ENCODE data around the gene FAM161A. TPM values are rescaled to one million over a fixed set of nuclear protein-coding genes. Genes with fewer than 3 reads are reported as not detected.

Gene FAM161A
- total RNA-seq, 6 experiments from 2014 or later: 1.2 to 2.2 (median 1.7) TPM

- TF ChIP-seq CTCF (IDR thresholded peaks at IDR 0.05): no peak
- H3K36me3 Mint-ChIP-seq (ENCODE audit: low read depth): no peaks in the 10 kb centered on the region
- no peak overlapping the region for H3K4me3 Mint-ChIP-seq
Measured at GRCh38 chr2:61786876-61787275, 67.0 kb downstream of the FAM161A start.

DNA sequence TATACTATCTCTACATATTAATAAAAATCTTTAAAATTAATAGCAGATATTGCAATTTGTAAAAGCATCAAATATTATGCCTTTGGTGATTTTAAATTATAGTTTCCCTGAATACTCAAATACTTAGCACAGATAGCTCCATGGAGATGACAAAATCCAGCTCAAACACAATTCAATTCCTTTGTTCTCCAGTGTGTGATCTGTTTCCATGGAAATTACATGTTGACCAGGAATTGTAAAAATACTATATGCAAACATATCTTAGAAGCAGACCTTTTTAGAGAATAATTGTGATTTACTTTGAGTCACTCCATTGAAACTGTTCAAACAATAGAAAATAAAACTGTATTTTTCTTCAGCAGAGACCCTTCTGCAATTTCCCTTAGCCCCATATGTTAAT lies 68.3 kb downstream of the FAM161A start:
- H3K4me3 Mint-ChIP-seq: no peak overlapping the region
- H3K27ac Mint-ChIP-seq: no peak overlapping the region
- no peak for TF ChIP-seq CTCF (IDR thresholded peaks at IDR 0.05)
- no peak for DNase-seq
- peaks cover 9% of the 10 kb centered on the region for H3K27me3 Mint-ChIP-seq (ENCODE audit: insufficient read depth)
- H3K9me3 Mint-ChIP-seq: peaks cover 3% of the 10 kb centered on the region
- H3K4me1 Mint-ChIP-seq (ENCODE audit: low read depth): no peaks in the 10 kb centered on the region
- no peaks in the 10 kb centered on the region for H3K36me3 Mint-ChIP-seq (ENCODE audit: low read depth)

More at GRCh38 chr2:61786876-61787275, 67.0 kb downstream of the FAM161A start:
- Mint-ChIP-seq H3K27ac (no peak overlapping the region), H3K4me1 (ENCODE audit: low read depth) (no peaks in the 10 kb centered on the region; the same call in 1 of the 2 replicates), H3K9me3 (peaks cover 3% of the 10 kb centered on the region), H3K27me3 (ENCODE audit: insufficient read depth) (peaks cover 12% of the 10 kb centered on the region)
- no peak for DNase-seq

DNA sequence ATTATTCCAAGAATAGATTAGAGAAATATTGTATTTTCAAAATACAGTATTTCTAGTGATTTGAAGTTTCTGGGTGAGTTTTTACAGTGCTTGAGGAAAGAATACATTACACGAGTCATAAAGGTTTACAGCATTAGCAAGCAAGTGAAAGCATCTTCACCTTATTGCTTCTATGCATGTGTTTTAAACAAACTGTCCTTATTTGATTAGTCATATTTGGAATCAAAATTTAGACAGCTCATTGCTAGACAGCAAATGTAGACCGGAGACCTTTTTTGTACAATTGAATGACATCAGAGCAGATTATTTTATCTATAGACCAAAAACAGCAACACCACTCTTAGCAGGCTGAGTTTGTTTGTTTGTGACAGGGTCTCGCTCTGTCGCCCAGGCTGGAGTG lies 69.2 kb downstream of the FAM161A start:
- Mint-ChIP-seq H3K9me3 (peaks cover 3% of the 10 kb centered on the region), H3K27ac (no peak overlapping the region), H3K36me3 (ENCODE audit: low read depth) (no peaks in the 10 kb centered on the region), H3K4me1 (ENCODE audit: low read depth) (no peaks in the 10 kb centered on the region), H3K27me3 (ENCODE audit: insufficient read depth) (peaks cover 7% of the 10 kb centered on the region), H3K4me3 (no peak overlapping the region)
- no peak for DNase-seq
- TF ChIP-seq CTCF (IDR thresholded peaks at IDR 0.05): no peak

DNA sequence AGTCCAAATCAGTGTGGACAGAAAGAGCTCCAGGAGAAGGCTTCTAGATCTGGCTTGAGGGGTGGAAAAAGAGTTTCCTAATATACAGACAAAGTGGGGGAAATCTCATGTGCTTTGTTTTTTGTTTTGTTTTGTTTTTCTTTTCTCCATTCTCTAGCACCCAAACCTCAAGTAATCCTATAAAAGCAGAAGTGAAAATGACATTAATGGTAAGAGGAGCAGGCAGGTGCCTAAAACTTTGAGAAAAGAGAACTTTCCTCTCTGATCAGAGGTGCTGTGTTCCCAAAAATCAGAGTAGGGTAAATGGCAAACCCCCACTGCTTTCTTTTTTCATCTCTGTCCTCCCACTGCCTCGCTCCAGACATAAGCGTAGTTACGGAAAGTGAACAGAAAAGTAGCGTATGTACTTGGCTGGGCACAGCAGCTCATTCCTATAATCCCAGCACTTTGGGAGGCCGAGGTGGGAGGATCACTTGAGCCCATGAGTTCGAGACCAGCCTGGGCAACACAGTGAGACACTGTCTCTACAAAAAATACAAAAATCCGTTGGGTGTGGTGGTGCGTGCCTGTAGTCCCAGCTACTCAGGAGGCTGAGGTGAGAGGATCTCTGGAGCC lies 77.8 kb downstream of the FAM161A start:
- Mint-ChIP-seq H3K27me3 (ENCODE audit: insufficient read depth) (peaks cover 4% of the 10 kb centered on the region), H3K36me3 (ENCODE audit: low read depth) (no peaks in the 10 kb centered on the region), H3K9me3 (no peaks in the 10 kb centered on the region), H3K27ac (no peak overlapping the region), H3K4me3 (no peak overlapping the region), H3K4me1 (ENCODE audit: low read depth) (peaks cover 1% of the 10 kb centered on the region)
- TF ChIP-seq CTCF (IDR thresholded peaks at IDR 0.05): no peak
- no peak for DNase-seq

Other genes with a start within 250 kb of the FAM161A start
- 100 to 1,000 TPM; 200 to 250 (median 220) TPM for gene CCT4, start 34.6 kb upstream of the FAM161A start, total RNA-seq (2021; fragmentation: NEBNext Ultra II Directional; extraction: Animal tissue kit (Norgen Biotek cat#: 25700))
- 10 to 100 TPM; 41.1 to 53.6 (median 48.3) TPM for gene COMMD1, start 51.6 kb upstream of the FAM161A start, total RNA-seq (2021; fragmentation: NEBNext Ultra II Directional; extraction: Animal tissue kit (Norgen Biotek cat#: 25700))